Measurements from ENCODE around the gene PLEKHA1. TPM values are rescaled to one million over a fixed set of nuclear protein-coding genes. Genes with fewer than 3 reads are reported as not detected.

The PLEKHA1 gene
- total and polyA plus RNA-seq, 12 donors: 8.3 to 22.3 (median 13.1) TPM

- intact Hi-C loops (cut with DNase I): no loop called here
- TF ChIP-seq CTCF (IDR thresholded peaks at IDR 0.05) (no peak), POLR2A (IDR thresholded peaks at IDR 0.05) (no peak)
- H3K9me3 ChIP-seq (replicated peaks in 1 of 3): no peaks in the 10 kb centered on the region
- 78 to 94% (median 84%) methylated on average over 1 of the region's 1 CpG for WGBS, 4 donors
- peaks cover 6 to 20% of the 10 kb centered on the region in 2 donors for H3K4me1 ChIP-seq (replicated peaks in 1 of 2)
- no peaks in the 10 kb centered on the region for H3K27me3 ChIP-seq
- no peak overlapping the region for H3K4me3 ChIP-seq
- DNase-seq: no peak
- H3K36me3 ChIP-seq (replicated peaks in 1 of 2): peaks cover 0 to 3% of the 10 kb centered on the region in 2 donors
- H3K27ac ChIP-seq: no peak overlapping the region
Measured at GRCh38 chr10:122419016-122419415, 44.5 kb downstream of the PLEKHA1 start.

- intact Hi-C loops (cut with DNase I): no loop called here
- Histone ChIP-seq H3K36me3 (replicated peaks in 1 of 2) (peaks cover 0 to 3% of the 10 kb centered on the region in 2 donors), H3K27me3 (no peaks in the 10 kb centered on the region), H3K27ac (no peak overlapping the region), H3K4me1 (replicated peaks in 1 of 2) (peaks cover 6 to 20% of the 10 kb centered on the region in 2 donors), H3K4me3 (no peak overlapping the region), H3K9me3 (replicated peaks in 1 of 3) (no peaks in the 10 kb centered on the region)
- no peak for TF ChIP-seq CTCF (IDR thresholded peaks at IDR 0.05)
- no peak for TF ChIP-seq POLR2A (IDR thresholded peaks at IDR 0.05)
- peak in 5 of 7 donors; percentile 24 to 47 (median 33) for DNase-seq
- 48 to 68% (median 60%) methylated on average over 3 of the region's 3 CpGs for WGBS, 4 donors
Measured at GRCh38 chr10:122419876-122420623, 45.5 kb downstream of the PLEKHA1 start.

- no peak overlapping the region for H3K4me3 ChIP-seq
- TF ChIP-seq CTCF (IDR thresholded peaks at IDR 0.05): no peak
- TF ChIP-seq POLR2A (IDR thresholded peaks at IDR 0.05): no peak
- H3K27ac ChIP-seq: no peak overlapping the region
- intact Hi-C loops (cut with DNase I): no loop called here
- DNase-seq: no peak
- no peaks in the 10 kb centered on the region for H3K27me3 ChIP-seq
- H3K36me3 ChIP-seq (replicated peaks in 1 of 2): peaks cover 0 to 3% of the 10 kb centered on the region in 2 donors
- WGBS, 4 donors: 86 to 97% (median 95%) methylated on average over 3 of the region's 3 CpGs
- peaks cover 6 to 20% of the 10 kb centered on the region in 2 donors for H3K4me1 ChIP-seq (replicated peaks in 1 of 2)
- H3K9me3 ChIP-seq (replicated peaks in 1 of 3): no peaks in the 10 kb centered on the region
Measured at GRCh38 chr10:122420624-122421007, 46.1 kb downstream of the PLEKHA1 start.

- intact Hi-C loops (cut with DNase I): no loop called here
- whole genome bisulfite sequencing, 4 donors: 82 to 92% (median 84%) methylated on average over 3 of the region's 3 CpGs
- no peak for DNase-seq
- no peak for TF ChIP-seq POLR2A (IDR thresholded peaks at IDR 0.05)
- no peak for TF ChIP-seq CTCF (IDR thresholded peaks at IDR 0.05)
- Histone ChIP-seq H3K4me3 (no peak overlapping the region), H3K36me3 (replicated peaks in 1 of 2) (peaks cover 0 to 7% of the 10 kb centered on the region in 2 donors), H3K27me3 (no peaks in the 10 kb centered on the region), H3K9me3 (replicated peaks in 1 of 3) (no peaks in the 10 kb centered on the region), H3K27ac (no peak overlapping the region), H3K4me1 (replicated peaks in 1 of 2) (peaks cover 6 to 18% of the 10 kb centered on the region in 2 donors)
Measured at GRCh38 chr10:122421054-122421625, 46.6 kb downstream of the PLEKHA1 start.

All from adrenal gland (tissue), 12 donors.